Thyroid gland (tissue), 4 donors: Measurements from ENCODE around the gene LAMA3.

ENCODE experiments used
- CTCF ChIP-seq, 6 experiments: fragments of 200-600 bp in 3 of 6; fragments of 450-650 bp in 3 of 6; sonication (generic) in 3 of 6; IDR thresholded peaks; one replicate each; pipeline ENCODE4 v1.5.1; 2016 to 2019; ENCODE audit warnings: antibody characterized with exemption in 6 of 6, mild to moderate bottlenecking in 2 of 6, inconsistent platforms in 1 of 6, moderate library complexity in 1 of 6
- POLR2A ChIP-seq, 2 donors: fragments of 450-650 bp; IDR thresholded peaks; one replicate each; pipeline ENCODE4 v1.6.1; 2017; ENCODE audit warnings: antibody characterized with exemption in 2 of 2, mild to moderate bottlenecking in 2 of 2, moderate library complexity in 1 of 2

- TF ChIP-seq CTCF (IDR thresholded peaks at IDR 0.05): no peak
- no peak for TF ChIP-seq POLR2A (IDR thresholded peaks at IDR 0.05)
Observed at GRCh38 chr18:23872701-23873550, 183.7 kb downstream of the LAMA3 start.
